ELR (cell line): ENCODE data around the gene ZNF697.
"Not testable (repeated sequence)": the region's sequence is repeated elsewhere in the genome, so short reads cannot be mapped to it uniquely, and the experiment has no call there.

Source experiments
- DNase-seq: peaks from one replicate; pipeline ENCODE4 v3.0.0-alpha.2; 2015; ENCODE audit warnings: low read depth

The ZNF697 gene

DNA sequence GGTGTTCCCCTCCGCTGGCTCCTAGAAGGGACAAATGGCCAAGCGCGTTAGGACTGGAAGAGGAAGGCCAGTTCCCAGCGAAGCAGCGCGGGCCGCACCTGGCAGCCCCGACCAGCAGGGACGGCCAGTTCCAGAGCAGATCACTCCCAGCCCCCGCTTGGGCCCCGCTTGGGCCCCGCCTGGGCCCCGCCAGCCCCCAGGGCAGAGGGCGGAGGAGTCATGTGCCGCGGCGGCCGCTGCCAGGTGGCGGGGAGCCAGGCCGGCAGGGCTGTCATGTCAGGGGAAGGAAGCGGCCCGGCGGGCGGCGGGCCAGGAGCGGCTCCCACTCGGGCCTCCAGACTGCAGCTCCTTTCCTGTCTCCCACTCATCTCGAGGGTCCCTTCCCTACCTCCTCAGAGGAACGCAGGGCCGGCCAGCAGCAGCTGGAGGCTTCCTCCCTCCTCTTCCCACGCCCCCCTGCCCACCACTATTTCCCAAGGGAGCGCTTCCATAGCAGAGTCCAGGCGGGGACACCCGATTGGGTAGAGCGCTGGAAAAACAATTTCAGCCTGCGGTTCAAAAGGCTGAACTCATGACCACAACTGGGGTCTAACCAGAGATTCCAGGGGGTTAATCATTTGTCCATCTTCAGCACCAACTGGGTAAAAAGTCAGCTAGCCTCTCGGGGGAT lies 16.5 kb downstream of the ZNF697 start:
- DNase-seq = peak; percentile 86

DNA sequence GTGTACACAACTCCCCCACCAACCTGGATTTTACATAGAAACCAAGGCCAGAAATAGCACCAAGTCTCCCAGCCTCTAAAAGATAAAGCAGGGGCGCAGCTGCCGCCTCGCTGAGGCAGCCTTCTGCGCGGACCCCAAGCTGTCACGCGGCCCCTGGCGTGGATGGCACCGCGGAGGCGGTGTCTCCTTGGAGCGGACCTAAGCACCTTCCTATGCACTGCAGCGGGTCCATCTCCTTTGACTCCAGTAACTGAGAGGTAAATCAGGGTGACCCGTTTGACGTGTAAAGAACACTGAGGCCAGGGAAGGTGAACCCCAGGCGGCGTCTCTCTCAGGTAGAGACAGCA lies 17.0 kb downstream of the ZNF697 start:
- DNase-seq = no peak

DNA sequence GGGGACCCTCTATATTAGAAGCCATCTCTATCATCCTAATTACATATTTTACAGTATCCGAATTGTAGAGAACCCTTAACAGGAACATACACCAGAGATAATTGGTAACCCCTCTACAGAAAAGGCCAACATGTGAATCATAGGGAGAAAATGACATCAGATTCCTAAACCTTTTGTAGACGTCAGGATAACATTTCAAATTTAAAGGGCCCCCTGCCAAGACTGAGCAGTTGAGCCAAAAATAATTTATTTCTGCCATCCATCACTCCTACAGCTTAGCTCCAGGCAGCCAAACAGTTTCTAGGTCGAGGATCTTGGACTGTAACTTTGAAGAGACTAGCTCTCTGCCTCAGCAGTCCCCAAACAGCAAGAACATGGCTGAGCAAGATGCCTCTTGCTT lies 21.2 kb downstream of the ZNF697 start:
- no peak for DNase-seq

DNA sequence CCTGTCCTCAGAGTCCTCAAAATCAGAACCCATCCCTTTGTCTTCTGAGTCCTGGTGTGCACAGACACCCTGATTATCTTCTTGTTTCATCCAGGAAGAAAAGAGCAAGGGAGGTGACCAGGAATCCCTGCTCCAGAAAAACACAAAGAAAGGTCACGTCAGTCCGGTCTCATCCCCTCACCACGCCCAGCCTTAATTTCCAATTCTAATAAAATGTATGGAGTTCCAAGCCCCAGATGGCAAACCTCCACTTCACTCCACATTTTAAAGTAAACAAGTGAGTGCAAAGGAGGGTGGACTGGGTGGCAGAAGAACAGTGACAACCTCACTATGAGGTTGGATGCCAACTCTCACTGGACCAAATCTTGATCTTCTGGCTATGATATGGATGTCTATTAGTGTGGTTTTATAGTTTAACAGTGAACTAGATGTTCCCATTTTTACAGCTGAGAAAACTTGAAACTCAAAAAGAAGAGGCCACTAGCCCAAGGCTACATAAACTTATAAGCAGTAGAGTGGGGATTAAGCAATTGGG lies 22.0 kb downstream of the ZNF697 start:
- DNase-seq = no peak

DNA sequence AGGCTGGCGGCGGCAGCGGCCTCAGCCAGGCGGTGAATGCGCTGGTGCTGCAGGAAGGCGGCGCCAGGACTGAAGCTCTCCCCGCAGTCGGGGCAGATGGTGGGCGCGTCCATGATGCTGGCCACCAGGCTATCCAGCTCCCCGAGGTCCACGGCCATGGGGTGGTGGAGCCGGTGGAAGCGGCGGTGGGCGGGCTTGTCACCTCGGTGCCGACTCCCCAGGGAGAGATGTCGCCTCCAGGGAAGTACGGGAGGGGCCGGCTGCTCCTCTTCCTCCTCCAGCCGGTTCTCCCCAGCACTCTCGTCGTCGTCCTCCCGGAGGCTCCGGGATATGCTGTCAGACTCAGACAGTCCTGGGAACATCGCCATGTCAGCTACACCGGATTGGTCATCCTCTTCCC lies 24.4 kb downstream of the ZNF697 start:
- no peak for DNase-seq

DNA sequence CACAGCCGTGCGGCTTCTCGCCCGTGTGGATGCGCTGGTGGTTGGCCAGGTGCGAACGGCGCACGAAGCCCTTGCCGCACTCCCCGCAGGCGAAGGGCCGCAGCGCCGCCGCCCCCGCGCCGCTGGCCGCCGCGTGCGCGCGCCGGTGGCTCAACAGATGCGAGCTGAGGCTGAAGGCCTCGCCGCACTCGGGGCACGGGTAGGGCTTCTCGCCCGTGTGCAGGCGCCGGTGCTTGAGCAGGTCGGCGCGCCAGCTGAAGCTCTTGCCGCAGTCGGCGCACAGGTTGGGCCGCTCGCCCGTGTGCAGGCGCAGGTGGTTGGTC lies 24.9 kb downstream of the ZNF697 start:
- DNase-seq = no peak

DNA sequence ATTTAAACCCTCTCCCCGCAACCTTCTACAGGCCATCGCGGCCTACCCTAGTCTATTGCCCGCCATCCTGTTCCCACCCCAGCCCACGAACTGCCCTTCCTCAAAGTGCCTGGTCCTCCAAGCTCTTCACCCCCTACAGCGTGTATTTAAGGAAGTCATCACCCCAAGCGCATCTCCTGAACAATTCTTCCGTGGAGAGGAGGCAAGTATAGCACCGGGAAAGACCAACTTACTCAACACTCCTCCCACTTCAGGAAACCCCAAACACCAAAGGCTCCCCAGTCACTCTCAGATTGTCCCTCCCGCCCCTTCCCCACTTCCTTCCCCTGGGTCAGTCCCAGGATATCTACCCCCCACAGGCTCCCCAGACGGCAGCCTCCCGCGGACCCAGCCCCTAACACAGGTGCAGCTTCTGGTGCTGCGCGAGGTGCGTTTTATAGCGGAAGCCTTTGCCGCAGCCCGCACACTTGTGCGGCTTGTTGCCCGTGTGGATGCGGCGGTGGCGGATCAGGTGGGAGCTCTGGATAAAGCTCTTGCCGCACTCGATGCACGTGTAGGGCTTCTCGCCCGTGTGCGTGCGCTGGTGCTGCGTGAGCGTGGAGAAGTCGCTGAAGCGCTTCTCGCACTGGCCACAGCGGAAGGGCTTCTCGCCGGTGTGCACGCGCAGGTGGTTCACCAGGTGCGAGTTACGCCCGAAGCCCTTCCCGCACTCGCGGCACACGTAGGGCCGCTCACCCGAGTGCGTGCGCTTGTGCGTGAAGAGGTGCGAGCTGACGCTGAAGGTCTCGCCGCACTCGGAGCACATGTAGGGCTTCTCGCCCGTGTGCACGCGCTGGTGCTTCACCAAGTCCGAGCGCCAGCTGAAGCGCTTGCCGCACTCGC lies 25.5 kb downstream of the ZNF697 start:
- DNase-seq = no peak

DNA sequence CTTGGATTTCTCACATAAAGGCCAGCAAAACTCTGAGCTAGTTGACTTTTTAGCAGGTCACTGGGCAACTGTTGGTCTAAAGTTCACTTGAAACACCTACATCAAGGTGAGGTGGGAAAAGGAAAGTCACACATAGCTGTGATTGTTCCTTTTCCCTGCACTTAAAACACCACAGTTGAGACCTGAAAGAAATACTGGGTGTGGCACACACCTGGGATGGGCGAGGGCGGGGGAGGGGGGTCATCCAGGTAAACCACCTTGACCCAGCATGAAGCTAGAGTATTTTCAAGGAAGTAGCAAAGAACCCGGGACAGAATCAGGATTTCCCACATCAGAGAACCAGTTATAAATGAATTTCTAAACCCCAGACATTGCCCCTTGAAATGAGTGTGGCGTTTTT lies 26.4 kb downstream of the ZNF697 start:
- no peak for DNase-seq

DNA sequence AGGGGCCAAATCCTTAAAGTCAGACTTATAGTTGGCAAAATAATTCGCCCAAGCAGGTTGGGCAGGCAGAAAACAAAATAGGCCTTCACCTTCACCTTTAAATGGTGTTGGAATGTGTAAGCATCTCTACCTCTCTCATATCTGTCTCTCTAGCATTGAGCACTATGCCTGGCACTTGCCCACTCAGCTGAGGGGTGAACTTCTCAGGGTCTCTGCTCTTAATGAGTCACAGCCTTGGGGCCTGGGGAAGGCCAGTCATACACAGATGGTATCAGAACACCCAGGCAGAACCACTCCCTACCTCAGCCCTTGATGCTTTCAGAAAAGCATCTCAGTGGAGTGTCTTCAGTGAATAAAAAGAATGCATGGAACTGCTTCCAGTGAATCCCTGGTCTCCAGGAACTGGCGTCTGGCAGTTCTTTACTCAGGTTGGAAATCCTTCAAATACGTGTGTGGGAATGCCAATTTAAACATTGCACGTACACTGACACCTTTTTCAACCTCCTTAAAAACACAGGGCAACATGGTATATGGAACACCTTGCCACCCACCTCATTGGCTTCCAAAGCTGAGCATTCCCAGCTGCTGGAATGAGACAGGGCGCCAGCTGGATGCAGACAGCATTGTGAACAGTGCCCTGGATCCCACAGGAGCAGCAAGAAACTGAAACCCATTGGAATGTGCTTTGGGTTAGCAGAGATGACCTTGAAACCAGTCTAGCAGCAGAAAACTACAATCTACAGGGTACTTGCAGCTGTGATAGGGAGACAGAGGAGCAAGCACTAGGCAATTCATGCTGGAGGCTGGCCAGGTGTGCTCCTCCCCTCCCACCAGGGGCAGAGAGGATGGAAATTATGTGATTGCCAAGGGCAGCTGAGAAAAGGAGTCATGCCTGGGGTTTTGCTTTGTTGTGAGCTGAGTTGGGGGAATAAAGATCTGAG lies 30.0 kb downstream of the ZNF697 start:
- DNase-seq = peak; percentile 39

DNA sequence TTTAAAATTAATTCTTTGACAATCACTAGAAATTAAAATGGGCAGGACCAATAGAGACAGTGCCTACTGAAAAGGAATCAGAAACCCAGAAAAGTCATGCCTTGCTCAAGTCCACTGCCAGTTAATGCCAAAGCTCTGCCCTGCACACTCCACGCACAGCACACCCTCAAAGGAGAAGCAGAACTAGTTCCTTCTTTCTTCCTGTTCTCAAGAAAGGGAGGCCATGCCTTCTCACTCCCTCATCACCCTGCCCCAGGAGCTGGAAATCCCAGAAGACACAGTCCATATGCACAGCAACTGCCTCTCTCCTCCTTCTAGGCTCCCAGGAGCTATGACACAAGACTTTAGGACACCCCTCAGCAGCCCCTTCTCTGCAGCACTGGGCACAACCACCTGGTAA lies 31.3 kb downstream of the ZNF697 start:
- DNase-seq = not testable (repeated sequence)

DNA sequence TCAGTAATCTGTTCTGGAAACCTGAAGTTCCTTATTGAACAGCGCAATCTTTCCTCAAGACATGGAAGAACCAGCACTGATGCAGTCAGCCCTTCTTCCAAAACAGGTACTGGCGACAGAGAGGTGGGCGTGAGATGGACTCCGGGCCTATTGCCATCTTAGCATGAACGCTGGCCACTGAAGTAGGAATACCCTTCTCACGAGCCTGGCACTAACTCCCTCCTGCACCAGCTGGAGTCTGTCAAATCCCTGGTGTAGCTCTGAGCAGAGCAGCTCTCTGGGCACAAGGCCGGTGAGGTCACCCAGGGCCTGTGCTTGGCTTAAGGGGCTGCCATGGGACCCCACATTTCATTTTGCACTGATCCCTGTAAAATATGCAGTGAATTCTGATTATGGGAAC lies 33.0 kb downstream of the ZNF697 start:
- DNase-seq = not testable (repeated sequence)

DNA sequence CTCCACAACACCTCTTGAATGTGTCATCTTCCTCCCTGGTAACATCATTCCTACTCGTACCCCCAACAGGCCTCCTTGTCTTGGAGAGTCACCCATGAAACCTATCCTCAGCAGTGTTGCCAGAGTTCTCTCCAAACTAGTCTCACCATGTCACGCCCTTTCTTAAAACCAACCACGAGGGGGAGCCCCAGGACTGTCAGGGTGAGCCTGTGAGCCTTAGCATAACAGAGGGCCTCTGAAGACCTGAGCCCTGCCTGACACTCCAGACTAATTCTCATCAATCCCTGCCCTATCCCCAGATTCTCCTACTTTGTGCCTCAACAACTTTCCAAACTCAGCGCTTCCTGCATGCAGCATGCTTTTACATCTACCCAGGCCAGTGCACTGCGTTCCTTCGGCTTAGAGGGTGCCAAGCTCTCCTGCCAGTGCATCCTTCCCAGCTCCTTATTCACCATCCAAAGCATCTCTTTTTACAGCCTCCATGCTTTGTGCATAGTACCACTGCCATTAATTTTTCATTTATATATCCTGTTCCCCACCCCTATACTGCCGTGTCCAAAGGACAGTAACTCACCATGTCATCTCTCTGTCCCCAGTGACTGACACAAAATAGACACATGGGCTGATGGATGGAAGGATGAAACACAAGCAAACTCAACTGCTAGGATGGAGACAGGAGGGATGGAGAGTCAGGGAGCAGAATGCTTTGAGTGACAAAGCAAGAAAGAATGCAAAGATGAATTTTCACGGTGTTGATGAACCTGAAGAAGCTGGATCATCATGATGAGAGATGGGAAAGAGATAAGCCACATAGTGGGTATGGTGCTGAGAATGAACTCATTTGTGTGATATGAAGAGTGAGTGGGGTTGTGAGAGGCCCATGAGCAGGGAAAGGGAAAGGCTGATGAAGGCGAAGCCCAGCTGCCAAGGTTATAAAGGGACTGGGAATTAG lies 34.0 kb downstream of the ZNF697 start:
- peak; percentile 88 for DNase-seq

DNA sequence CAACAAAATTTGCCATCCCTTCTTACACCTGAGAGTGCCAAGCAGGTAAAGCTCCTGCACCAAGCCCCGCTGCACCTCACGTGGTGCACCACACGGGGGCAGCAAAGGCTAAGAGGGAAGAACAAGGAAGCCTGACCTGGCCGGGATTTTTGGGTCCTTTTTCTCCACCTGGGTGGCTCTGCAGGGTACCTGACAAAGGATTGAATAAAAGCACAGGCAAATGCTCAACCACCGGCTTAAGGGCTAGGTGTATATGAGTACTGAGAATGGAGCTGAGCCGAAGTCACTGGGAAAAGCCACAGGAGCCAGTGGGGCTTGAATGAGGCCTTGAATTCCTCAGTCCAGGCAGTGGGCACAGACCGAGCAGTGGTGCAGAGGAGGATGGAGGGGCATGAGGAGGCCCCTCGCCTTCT lies 36.4 kb downstream of the ZNF697 start:
- DNase-seq = peak; percentile 69

DNA sequence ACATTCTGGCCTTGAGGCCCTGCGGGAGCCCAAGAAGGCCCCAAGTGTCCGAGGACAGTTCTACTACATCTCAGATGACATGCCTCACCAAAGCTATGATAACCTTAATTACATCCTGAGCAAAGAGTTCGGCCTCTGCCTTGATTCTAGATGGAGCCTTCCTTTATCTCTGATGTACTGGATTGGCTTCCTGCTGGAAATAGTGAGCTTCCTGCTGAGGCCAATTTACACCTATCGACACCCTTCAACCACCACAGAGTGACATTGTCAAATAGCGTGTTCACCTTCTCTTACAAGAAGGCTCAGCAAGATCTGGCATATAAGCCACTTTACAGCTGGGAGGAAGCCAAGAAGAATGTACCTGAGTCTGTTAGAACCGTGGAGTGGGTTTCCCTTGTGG lies 39.2 kb downstream of the ZNF697 start:
- DNase-seq = not testable (repeated sequence)

DNA sequence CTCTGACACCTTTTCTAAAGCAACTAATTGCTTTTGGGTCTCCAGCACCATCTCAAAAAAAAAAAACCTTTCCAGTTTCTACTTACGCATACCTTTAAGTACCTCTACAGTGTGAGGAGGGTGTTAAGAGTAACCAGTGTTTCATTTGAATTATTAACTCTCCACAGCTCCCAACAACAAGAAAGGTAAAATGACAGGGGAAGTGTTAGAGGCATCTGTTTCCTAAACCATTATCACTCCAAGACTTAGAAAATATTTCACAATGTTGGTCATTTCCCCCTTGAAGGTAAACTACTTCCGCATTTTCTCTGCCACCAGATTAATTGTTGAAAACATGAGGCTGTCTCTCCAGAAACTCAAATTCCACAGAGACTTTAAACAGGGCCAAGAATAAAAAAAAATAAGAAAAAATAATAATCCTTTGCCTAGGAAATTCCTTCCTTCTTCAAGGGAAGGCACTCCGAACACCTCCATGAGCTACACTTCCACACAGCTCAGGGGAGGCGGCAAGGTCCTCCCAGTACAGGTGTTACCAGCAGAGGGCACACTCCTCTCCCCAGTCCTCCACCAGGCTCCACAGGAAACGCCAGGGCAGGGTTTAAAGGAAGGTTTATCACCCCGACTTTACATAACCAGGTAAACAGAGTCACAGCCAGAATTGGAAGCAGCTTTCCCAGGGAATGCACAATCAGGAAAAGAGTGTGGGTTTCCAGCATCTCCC lies 40.8 kb downstream of the ZNF697 start:
- not testable (repeated sequence) for DNase-seq

DNA sequence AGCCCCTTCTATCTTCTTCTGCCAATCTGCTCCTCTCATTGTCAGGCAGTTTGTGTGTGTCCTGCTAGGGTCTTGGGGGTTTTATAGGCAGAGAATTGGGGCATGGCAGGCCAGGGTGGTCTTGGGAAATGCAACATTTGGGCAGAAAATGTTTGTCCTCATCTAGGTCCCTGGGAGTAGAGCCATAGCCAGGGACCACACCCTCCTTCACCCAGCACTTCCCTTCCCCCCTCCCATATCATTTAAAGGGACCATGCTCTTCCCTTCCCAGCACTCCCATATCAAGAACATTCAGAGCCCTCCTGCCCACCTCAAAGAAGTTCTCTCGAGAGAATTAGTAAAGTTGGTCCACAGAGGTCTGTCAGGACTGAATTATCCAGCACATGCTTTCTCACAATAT lies 41.7 kb downstream of the ZNF697 start:
- no peak for DNase-seq

DNA sequence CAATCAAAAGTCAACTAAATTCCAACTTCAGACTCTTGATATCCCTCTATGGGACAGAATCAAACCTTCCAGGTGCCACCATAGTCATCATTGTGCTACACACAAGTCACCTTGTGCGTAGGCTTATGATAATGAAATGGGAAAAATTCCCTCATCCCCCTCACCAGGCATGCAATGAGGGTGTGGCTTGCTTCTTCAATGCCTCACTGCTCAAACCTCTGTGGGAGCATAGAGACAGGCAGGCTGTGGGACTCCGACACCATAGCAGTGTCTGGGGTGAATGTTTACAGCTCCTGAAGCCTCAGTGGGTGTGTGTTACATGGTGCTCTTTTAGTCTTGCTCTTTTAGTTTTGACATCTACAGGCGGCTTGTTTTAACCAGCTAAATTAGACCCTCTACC lies 42.4 kb downstream of the ZNF697 start:
- DNase-seq = no peak

DNA sequence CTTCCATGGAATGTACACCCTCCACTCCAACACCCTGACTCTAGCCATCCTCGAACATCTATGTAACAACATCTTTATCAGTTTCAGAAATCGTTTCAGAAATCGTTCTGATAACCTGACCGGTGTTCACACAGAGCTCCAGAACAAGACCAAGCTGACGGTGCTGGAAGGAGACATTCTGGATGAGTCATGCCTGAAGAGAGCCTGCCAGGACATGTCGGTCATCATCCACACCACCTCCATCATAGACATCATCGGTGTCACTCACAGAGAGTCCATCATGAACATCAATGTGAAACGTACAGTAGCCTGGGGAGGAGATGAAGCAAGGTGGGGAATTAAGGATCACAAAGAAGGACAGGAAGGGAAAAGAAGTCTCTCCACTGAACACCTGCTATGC lies 43.0 kb downstream of the ZNF697 start:
- peak; percentile 20 for DNase-seq

DNA sequence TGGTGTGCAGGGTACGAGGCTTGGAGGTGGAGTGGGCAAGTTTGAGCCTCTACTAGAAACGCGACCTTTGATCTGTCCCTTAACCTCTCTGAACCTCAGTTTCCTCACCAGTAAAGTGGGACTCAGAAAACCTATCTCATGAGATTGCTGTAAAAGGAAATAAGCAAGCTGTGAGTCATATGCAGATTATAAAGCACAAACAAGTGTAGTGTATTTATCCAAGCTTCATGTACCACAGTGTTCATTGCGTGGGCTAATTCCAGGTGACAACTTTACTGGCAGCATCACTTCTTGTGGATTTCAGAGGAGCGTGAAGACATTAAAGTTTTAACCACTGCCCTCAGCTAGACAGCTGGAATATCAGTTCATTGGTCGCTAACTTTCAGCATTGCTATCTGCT lies 44.4 kb downstream of the ZNF697 start:
- peak; percentile 58 for DNase-seq

DNA sequence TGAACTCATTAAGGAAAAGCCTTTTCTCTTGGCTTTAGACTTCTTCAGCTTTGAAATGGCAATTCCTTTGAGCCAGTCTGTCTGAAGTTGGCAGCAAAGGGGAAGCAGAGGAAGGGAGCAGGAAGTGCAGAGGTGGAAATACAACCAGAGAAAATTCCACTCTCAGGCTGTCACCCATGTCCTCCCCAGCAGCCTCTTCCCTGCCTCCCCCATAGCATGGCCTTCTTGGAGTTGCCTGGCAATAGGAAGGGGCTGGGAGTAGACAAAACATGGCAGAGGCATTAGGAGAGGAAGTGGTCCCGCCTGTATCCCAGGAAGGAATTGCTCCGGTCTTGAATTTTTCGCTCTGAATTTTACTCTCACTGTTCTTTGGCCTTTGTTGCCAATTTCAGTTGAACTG lies 44.8 kb downstream of the ZNF697 start:
- not testable (repeated sequence) for DNase-seq

DNA sequence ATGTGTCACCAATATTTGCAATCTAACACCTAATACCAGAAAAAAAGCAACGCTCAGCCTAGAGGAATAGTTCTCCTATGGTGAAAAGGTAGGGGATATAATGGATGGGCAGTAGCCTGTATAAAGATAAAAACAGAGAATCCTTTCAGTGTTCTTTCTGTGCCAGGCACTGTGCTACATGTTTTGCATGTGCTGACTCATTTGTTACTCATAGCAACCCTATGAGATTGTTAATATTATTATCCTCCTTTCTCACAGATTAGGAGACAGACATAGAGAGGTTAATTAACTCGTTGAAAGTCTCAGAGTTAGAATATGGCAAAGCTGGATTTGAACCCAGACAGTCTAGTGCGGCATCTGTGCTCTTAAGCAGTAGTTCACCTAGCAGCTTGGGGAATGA lies 45.3 kb downstream of the ZNF697 start:
- not testable (repeated sequence) for DNase-seq
